SK-N-SH (cell line): Measurements from ENCODE around the gene HIRA. TPM values are rescaled to one million over a fixed set of nuclear protein-coding genes. Genes with fewer than 3 reads are reported as not detected.

Experiments used
- CTCF ChIA-PET: fragments of 300-600, 350-600 bp; formaldehyde crosslinking; extraction: SDS; loops from one replicate; lab custom pipeline; 2021; lab: Yijun Ruan, JAX
- POLR2A ChIA-PET: fragments of 350-600 bp; sonication (Branson Sonifier 250); formaldehyde crosslinking; extraction: SDS; loops from one replicate; lab custom pipeline; 2020; ENCODE audit warnings: antibody characterized with exemption, inconsistent platforms; lab: Yijun Ruan, JAX
- DNase-seq: peaks from one replicate; pipeline ENCODE4 v3.0.0; 2012
- H2AFZ ChIP-seq: fragments of 200-600 bp; sonication (generic); 2 replicates; pipeline ENCODE4 v1.8.1; 2016; ENCODE audit warnings: antibody characterized with exemption, mild to moderate bottlenecking, low read depth
- H3F3A ChIP-seq: fragments of 200-600 bp; sonication (generic); replicated peaks from 2 replicates; pipeline ENCODE3; 2016; ENCODE audit warnings: antibody characterized with exemption, mild to moderate bottlenecking; ENCODE audit not compliant: insufficient read depth
- H3K27ac ChIP-seq, 2 experiments: fragments of 200-500 bp in 1 of 2; fragments of 200-600 bp in 1 of 2; sonication (Bioruptor generic) in 1 of 2; sonication (generic), shearing (Covaris generic) in 1 of 2; 2 replicates each; pipeline versions ENCODE4 v1.5.1 to v1.6.1; 2014 to 2016; ENCODE audit warnings: low read depth in 2 of 2, inconsistent platforms in 1 of 2, low read length in 1 of 2, mild to moderate bottlenecking in 1 of 2, mixed read lengths in 1 of 2
- H3K27me3 ChIP-seq: fragments of 200-600 bp; sonication (generic), shearing (Covaris generic); 2 replicates; pipeline ENCODE4 v1.6.1; 2016; ENCODE audit warnings: mixed run types; ENCODE audit not compliant: insufficient read depth
- H3K36me3 ChIP-seq, 2 experiments: fragments of 200-500 bp in 1 of 2; fragments of 200-600 bp in 1 of 2; sonication (Bioruptor generic) in 1 of 2; sonication (generic) in 1 of 2; replicated peaks in 1 of 2; 2 replicates each; pipeline versions ENCODE3 to v1.5.1; 2014 to 2016; ENCODE audit warnings: low read length in 1 of 2, mild to moderate bottlenecking in 1 of 2; ENCODE audit not compliant: insufficient read depth in 2 of 2, control insufficient read depth in 1 of 2
- H3K4me1 ChIP-seq, 2 experiments: fragments of 200-500 bp in 1 of 2; fragments of 200-600 bp in 1 of 2; sonication (Bioruptor generic) in 1 of 2; sonication (generic), shearing (Covaris generic) in 1 of 2; 2 replicates each; pipeline versions ENCODE4 v1.5.1 to v1.6.1; 2014 to 2016; ENCODE audit warnings: low read depth in 1 of 2, low read length in 1 of 2, mixed run types in 1 of 2; ENCODE audit not compliant: insufficient read depth in 2 of 2, control insufficient read depth in 1 of 2
- H3K4me2 ChIP-seq: fragments of 200-600 bp; sonication (generic), shearing (Covaris generic); 2 replicates; pipeline ENCODE4 v1.6.1; 2017; ENCODE audit warnings: mixed run types
- H3K4me3 ChIP-seq, 2 experiments: fragments of 200-500 bp in 1 of 2; fragments of 200-600 bp in 1 of 2; sonication (Bioruptor generic) in 1 of 2; sonication (generic), shearing (Covaris generic) in 1 of 2; 2 replicates each; pipeline versions ENCODE4 v1.5.1 to v1.8.1; 2014 to 2016; ENCODE audit warnings: low read depth in 2 of 2, inconsistent platforms in 1 of 2, low read length in 1 of 2, mild to moderate bottlenecking in 1 of 2, mixed read lengths in 1 of 2, moderate library complexity in 1 of 2
- H3K79me2 ChIP-seq: fragments of 200-600 bp; sonication (generic); 2 replicates; pipeline ENCODE4 v1.8.1; 2017; ENCODE audit warnings: mild to moderate bottlenecking; ENCODE audit not compliant: insufficient read depth
- H3K9ac ChIP-seq: fragments of 200-600 bp; sonication (generic); 2 replicates; pipeline ENCODE4 v1.6.1; 2017; ENCODE audit warnings: mixed run types
- H3K9me2 ChIP-seq: fragments of 200-600 bp; sonication (generic); 2 replicates; pipeline ENCODE4 v1.6.1; 2017; ENCODE audit warnings: mixed run types
- H3K9me3 ChIP-seq: fragments of 200-600 bp; sonication (generic); 2 replicates; pipeline ENCODE4 v1.6.1; 2017; ENCODE audit warnings: mixed run types, mild to moderate bottlenecking, moderate library complexity
- H4K20me1 ChIP-seq: fragments of 200-600 bp; sonication (generic); 2 replicates; pipeline ENCODE4 v1.6.1; 2017; ENCODE audit warnings: mild to moderate bottlenecking, mixed run types; ENCODE audit not compliant: insufficient read depth
- ELF1 ChIP-seq: IDR thresholded peaks from 2 replicates; pipeline ENCODE4 v1.4.0; 2012
- FOSL2 ChIP-seq: IDR thresholded peaks from 2 replicates; pipeline ENCODE4 v1.4.0; 2012; ENCODE audit warnings: low read depth, mild to moderate bottlenecking, moderate library complexity, borderline replicate concordance
- FOXJ3 ChIP-seq: sonication (generic); formaldehyde crosslinking; IDR thresholded peaks from 2 replicates; pipeline ENCODE4 v1.5.1; 2020; ENCODE audit warnings: mild to moderate bottlenecking, missing genetic modification reagents
- JUND ChIP-seq: IDR thresholded peaks from 2 replicates; pipeline ENCODE4 v1.4.0; 2012
- MXI1 ChIP-seq: IDR thresholded peaks from 2 replicates; pipeline ENCODE4 v1.6.1; 2012; ENCODE audit warnings: mild to moderate bottlenecking, low read depth, low read length, improper control_type of control experiment
- RAD21 ChIP-seq: IDR thresholded peaks from 2 replicates; pipeline ENCODE4 v1.6.1; 2012; ENCODE audit warnings: mild to moderate bottlenecking, low read length
- RXRA ChIP-seq: IDR thresholded peaks from 2 replicates; pipeline ENCODE4 v1.4.0; 2012; ENCODE audit warnings: low read depth, mild to moderate bottlenecking, borderline replicate concordance
- SIN3A ChIP-seq: IDR thresholded peaks from 2 replicates; pipeline ENCODE4 v1.6.1; 2012; ENCODE audit warnings: low read depth, mild to moderate bottlenecking, low read length, moderate library complexity, borderline replicate concordance
- TCF12 ChIP-seq: IDR thresholded peaks from 2 replicates; pipeline ENCODE4 v1.4.0; 2012
- WGBS: methylation state at CpG from one replicate; pipeline ENCODE4 v1.1.6; 2017; ENCODE audit warnings: low lambda C conversion rate; 5-methylcytosine and 5-hydroxymethylcytosine counted together
- polyA plus RNA-seq, 3 experiments: library from polyadenylated mRNA; depleted of rRNA; stranded (reverse); fragments of >200 nt; gene quantifications; 2 replicates each; pipeline ENCODE4 v1.2.3, GENCODE V29; 2012
- TF ChIP-seq, protein P1 (sequence below): fragments of 150-350 bp; IDR thresholded peaks from 2 replicates; pipeline ENCODE4 v1.6.1; 2016; ENCODE audit warnings: mild to moderate bottlenecking, low read depth, low read length
- TF ChIP-seq, protein P2 (sequence below): IDR thresholded peaks from 2 replicates; pipeline ENCODE4 v1.6.1; 2012; ENCODE audit warnings: mild to moderate bottlenecking, low read depth, low read length, moderate library complexity
- TF ChIP-seq, protein P3 (sequence below): IDR thresholded peaks from 2 replicates; pipeline ENCODE4 v1.4.0; 2012; ENCODE audit warnings: low read depth, borderline replicate concordance

HIRA gene
- polyA plus RNA-seq, 1 of the 3 experiments (the other 2 are of a cell fraction) = 21.0 TPM

DNA sequence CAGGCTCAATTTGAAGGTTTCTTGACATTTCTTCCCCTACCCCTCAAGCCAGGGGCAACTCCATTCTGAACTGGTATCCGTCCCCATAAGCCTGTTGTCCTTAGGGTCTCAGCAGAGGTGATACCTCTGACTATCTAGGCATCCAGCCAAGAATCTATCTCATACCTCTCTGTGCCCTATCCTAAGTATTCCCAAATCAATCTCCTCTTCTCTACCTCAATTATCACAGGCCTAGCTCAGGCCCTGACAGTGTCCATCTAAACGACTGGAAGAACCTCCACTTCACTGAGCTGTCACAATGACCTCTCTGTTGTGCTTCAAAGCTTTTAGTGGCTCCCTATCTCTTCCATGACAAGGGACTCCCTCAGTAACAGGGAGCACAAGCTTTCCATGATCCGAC, 26.9 kb downstream of the HIRA start:
- no peak overlapping the region for H3K4me3 ChIP-seq
- ChIA-PET CTCF (interaction anchor here (1.3 kb wide), 1 partner anchor 9 kb away, joined by 4 read pairs; no protein-coding TSS in a partner anchor), POLR2A (no interaction called here)
- H2AFZ ChIP-seq = no peak overlapping the region
- peaks cover 0 to 28% of the 10 kb centered on the region in 2 experiments; a peak in 2 of 4 replicates for H3K4me1 ChIP-seq
- no peak overlapping the region for H3K4me2 ChIP-seq
- no peaks in the 10 kb centered on the region for H3K79me2 ChIP-seq
- peaks cover 4% of the 10 kb centered on the region for H3F3A ChIP-seq
- H3K27ac ChIP-seq = no peak overlapping the region
- no peaks in the 10 kb centered on the region for H4K20me1 ChIP-seq
- no peaks in the 10 kb centered on the region for H3K9me3 ChIP-seq
- no peak overlapping the region for H3K9ac ChIP-seq
- H3K36me3 ChIP-seq = peaks cover 25 to 43% of the 10 kb centered on the region in 2 experiments
- H3K27me3 ChIP-seq = no peaks in the 10 kb centered on the region
- TF ChIP-seq SIN3A = no peak
- no peak for TF ChIP-seq JUND
- TF ChIP-seq, protein P1, sequence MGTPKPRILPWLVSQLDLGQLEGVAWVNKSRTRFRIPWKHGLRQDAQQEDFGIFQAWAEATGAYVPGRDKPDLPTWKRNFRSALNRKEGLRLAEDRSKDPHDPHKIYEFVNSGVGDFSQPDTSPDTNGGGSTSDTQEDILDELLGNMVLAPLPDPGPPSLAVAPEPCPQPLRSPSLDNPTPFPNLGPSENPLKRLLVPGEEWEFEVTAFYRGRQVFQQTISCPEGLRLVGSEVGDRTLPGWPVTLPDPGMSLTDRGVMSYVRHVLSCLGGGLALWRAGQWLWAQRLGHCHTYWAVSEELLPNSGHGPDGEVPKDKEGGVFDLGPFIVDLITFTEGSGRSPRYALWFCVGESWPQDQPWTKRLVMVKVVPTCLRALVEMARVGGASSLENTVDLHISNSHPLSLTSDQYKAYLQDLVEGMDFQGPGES = no peak
- no peak for TF ChIP-seq TCF12
- TF ChIP-seq RAD21 = no peak
- TF ChIP-seq RXRA = no peak
- TF ChIP-seq, protein P2, sequence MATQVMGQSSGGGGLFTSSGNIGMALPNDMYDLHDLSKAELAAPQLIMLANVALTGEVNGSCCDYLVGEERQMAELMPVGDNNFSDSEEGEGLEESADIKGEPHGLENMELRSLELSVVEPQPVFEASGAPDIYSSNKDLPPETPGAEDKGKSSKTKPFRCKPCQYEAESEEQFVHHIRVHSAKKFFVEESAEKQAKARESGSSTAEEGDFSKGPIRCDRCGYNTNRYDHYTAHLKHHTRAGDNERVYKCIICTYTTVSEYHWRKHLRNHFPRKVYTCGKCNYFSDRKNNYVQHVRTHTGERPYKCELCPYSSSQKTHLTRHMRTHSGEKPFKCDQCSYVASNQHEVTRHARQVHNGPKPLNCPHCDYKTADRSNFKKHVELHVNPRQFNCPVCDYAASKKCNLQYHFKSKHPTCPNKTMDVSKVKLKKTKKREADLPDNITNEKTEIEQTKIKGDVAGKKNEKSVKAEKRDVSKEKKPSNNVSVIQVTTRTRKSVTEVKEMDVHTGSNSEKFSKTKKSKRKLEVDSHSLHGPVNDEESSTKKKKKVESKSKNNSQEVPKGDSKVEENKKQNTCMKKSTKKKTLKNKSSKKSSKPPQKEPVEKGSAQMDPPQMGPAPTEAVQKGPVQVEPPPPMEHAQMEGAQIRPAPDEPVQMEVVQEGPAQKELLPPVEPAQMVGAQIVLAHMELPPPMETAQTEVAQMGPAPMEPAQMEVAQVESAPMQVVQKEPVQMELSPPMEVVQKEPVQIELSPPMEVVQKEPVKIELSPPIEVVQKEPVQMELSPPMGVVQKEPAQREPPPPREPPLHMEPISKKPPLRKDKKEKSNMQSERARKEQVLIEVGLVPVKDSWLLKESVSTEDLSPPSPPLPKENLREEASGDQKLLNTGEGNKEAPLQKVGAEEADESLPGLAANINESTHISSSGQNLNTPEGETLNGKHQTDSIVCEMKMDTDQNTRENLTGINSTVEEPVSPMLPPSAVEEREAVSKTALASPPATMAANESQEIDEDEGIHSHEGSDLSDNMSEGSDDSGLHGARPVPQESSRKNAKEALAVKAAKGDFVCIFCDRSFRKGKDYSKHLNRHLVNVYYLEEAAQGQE = no peak
- TF ChIP-seq, protein P3, sequence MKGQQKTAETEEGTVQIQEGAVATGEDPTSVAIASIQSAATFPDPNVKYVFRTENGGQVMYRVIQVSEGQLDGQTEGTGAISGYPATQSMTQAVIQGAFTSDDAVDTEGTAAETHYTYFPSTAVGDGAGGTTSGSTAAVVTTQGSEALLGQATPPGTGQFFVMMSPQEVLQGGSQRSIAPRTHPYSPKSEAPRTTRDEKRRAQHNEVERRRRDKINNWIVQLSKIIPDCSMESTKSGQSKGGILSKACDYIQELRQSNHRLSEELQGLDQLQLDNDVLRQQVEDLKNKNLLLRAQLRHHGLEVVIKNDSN = no peak
- TF ChIP-seq FOXJ3 (CRISPR knock-in tag) = no peak
- no peak for TF ChIP-seq ELF1
- no peak for TF ChIP-seq MXI1
- no peak for TF ChIP-seq FOSL2
- DNase-seq = no peak
- 98% methylated on average over 3 of the region's 3 CpGs for WGBS
- H3K9me2 ChIP-seq = no peaks in the 10 kb centered on the region
